ENCODE data around the gene GSS. TPM values are rescaled to one million over a fixed set of nuclear protein-coding genes. Genes with fewer than 3 reads are reported as not detected.

Gene GSS
- total RNA-seq, 1 experiment from 2014 or later, result 110 TPM

DNA sequence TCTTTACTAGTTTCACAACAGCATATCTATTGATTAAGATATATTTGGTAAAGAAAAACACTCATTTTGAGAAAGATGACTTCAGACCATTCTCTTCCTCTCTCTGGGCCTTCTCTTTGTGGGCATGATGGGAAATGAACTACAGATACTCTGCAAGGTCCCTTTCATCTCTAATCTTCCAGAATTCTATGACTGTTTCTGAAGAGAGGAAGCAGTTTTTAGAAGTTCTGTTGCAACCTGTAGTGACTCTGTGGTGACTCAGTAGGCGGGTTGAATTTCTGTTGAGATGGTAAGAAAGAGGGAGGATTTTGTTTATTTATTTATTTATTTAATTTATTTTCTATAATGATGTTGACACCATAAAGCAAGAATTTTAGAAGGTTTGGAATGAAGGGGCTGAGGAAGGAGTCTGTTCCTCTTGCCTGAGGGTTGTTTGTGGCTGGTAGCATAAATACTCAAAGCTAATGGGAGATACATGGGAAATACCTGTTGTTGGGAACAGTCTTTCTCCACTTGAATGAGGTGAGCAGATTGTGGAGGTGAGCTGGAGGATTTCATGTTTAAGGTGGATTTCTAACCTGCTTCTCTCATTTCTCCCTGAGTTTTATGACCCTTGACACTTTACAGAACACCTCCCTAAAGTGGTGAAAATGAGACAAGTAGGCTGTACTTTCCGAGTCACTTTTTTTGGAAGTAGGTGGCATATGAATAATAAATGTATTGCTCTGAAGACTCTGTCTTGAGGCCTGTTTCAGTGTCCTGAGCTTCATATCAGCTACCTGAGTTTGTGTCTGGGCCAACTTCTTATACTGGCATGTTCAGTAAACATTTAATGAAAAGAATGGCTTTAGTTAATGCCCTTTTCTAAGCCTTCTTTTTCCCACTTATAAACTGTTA is 64.2 kb downstream of the GSS start:
- intact Hi-C loops (cut with micrococcal nuclease; ENCODE audit: unreplicated experiment), result no loop called here
- DNase-seq, result no peak
- no peak overlapping the region for H3K4me3 Mint-ChIP-seq (ENCODE audit: low read depth, unreplicated experiment)

DNA sequence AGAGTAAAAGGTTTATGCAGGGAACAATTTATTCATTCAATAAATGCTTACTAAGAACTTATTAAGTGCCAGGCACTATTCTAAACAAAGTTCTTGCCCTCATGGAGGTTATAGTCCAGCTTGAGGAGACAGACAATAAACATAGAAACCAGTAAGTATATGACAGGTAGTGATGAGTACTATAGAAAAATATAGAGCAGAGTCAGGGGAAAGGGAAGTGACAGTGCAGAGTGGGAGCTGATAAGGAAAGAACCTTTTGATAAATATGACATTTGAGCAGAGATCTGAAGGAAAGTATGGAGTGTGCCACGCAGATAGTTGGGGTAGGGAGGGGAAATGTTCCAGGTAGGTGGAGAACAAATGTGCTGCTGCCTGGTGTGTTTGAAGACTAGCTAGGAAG is 67.1 kb downstream of the GSS start:
- TF ChIP-seq, protein P1, sequence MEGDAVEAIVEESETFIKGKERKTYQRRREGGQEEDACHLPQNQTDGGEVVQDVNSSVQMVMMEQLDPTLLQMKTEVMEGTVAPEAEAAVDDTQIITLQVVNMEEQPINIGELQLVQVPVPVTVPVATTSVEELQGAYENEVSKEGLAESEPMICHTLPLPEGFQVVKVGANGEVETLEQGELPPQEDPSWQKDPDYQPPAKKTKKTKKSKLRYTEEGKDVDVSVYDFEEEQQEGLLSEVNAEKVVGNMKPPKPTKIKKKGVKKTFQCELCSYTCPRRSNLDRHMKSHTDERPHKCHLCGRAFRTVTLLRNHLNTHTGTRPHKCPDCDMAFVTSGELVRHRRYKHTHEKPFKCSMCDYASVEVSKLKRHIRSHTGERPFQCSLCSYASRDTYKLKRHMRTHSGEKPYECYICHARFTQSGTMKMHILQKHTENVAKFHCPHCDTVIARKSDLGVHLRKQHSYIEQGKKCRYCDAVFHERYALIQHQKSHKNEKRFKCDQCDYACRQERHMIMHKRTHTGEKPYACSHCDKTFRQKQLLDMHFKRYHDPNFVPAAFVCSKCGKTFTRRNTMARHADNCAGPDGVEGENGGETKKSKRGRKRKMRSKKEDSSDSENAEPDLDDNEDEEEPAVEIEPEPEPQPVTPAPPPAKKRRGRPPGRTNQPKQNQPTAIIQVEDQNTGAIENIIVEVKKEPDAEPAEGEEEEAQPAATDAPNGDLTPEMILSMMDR (IDR thresholded peaks at IDR 0.05; ENCODE audit: unreplicated experiment), result no peak
- H3K27ac Mint-ChIP-seq (ENCODE audit: unreplicated experiment), result no peak overlapping the region
- no peaks in the 10 kb centered on the region for H3K36me3 Mint-ChIP-seq (ENCODE audit: insufficient read depth, unreplicated experiment)
- CTCF ChIA-PET, result interaction anchor here (0.6 to 1.1 kb wide), 5 partner anchors 12 to 1186 kb away, joined by 3 to 8 read pairs (median 4); partner anchors contain the start of gene ACSS2
- peaks cover 21% of the 10 kb centered on the region for H3K4me1 Mint-ChIP-seq (ENCODE audit: low read depth, unreplicated experiment)
- H3K27me3 Mint-ChIP-seq (ENCODE audit: unreplicated experiment), result no peaks in the 10 kb centered on the region
- DNase-seq, result no peak
- H3K4me3 Mint-ChIP-seq (ENCODE audit: low read depth, unreplicated experiment), result no peak overlapping the region
- H3K9me3 Mint-ChIP-seq (ENCODE audit: low read depth, unreplicated experiment), result peaks cover 4% of the 10 kb centered on the region
- BruUV-seq (replicated peaks), result no TSS peak
- intact Hi-C loops (cut with micrococcal nuclease; ENCODE audit: unreplicated experiment), result no loop called here

More for the DNA sequence above, 64.2 kb downstream of the GSS start:
- H3K9me3 Mint-ChIP-seq (ENCODE audit: low read depth, unreplicated experiment), result peaks cover 4% of the 10 kb centered on the region
- no TSS peak for BruUV-seq (replicated peaks)
- TF ChIP-seq, protein P1 (IDR thresholded peaks at IDR 0.05; ENCODE audit: unreplicated experiment), result no peak
- no peaks in the 10 kb centered on the region for H3K27me3 Mint-ChIP-seq (ENCODE audit: unreplicated experiment)
- CTCF ChIA-PET, result interaction anchor here (0.6 to 1.0 kb wide), 2 partner anchors 11 to 12 kb away, joined by 5 read pairs; no protein-coding TSS in a partner anchor
- peaks cover 15% of the 10 kb centered on the region for H3K4me1 Mint-ChIP-seq (ENCODE audit: low read depth, unreplicated experiment)
- no peak overlapping the region for H3K27ac Mint-ChIP-seq (ENCODE audit: unreplicated experiment)
- H3K36me3 Mint-ChIP-seq (ENCODE audit: insufficient read depth, unreplicated experiment), result no peaks in the 10 kb centered on the region

- peaks cover 4% of the 10 kb centered on the region for H3K9me3 Mint-ChIP-seq (ENCODE audit: low read depth, unreplicated experiment)
- BruUV-seq (replicated peaks), result no TSS peak
- TF ChIP-seq, protein P1 (IDR thresholded peaks at IDR 0.05; ENCODE audit: unreplicated experiment), result no peak
- DNase-seq, result no peak
- H3K4me3 Mint-ChIP-seq (ENCODE audit: low read depth, unreplicated experiment), result no peak overlapping the region
- H3K27ac Mint-ChIP-seq (ENCODE audit: unreplicated experiment), result no peak overlapping the region
- intact Hi-C loops (cut with micrococcal nuclease; ENCODE audit: unreplicated experiment), result no loop called here
- no peaks in the 10 kb centered on the region for H3K27me3 Mint-ChIP-seq (ENCODE audit: unreplicated experiment)
- H3K4me1 Mint-ChIP-seq (ENCODE audit: low read depth, unreplicated experiment), result peaks cover 29% of the 10 kb centered on the region
- H3K36me3 Mint-ChIP-seq (ENCODE audit: insufficient read depth, unreplicated experiment), result no peaks in the 10 kb centered on the region
- CTCF ChIA-PET, result interaction anchor here (0.8 to 0.9 kb wide), 2 partner anchors 14 to 24 kb away, joined by 3 to 4 read pairs; partner anchors contain the start of gene GGT7
Measured at GRCh38 chr20:34887023-34887422, 68.6 kb downstream of the GSS start.

DNA sequence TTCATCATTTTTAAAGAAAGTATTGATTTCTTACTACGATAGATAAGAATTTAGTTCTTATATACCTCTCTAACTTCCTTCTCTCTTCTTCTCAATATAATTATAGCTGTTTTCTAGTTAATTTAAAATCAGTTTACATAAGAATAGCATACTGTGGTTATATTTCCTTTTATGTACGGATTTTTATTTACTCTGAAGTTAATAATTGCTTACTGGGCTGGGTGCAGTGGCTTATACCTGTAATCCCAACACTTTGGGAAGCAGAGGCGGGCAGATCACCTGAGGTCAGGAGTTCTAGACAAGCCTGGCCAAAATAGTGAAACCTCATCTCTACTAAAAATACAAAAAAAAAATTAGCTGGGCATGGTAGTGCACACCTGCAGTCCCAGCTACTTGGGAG is 69.5 kb downstream of the GSS start:
- peaks cover 4% of the 10 kb centered on the region for H3K9me3 Mint-ChIP-seq (ENCODE audit: low read depth, unreplicated experiment)
- CTCF ChIA-PET, result interaction anchor here (0.8 to 1.0 kb wide), 3 partner anchors 10 to 14 kb away, joined by 3 to 6 read pairs (median 4); partner anchors contain the start of genes ACSS2 and GGT7
- TF ChIP-seq, protein P1 (IDR thresholded peaks at IDR 0.05; ENCODE audit: unreplicated experiment), result no peak
- BruUV-seq (replicated peaks), result no TSS peak
- H3K4me1 Mint-ChIP-seq (ENCODE audit: low read depth, unreplicated experiment), result peaks cover 29% of the 10 kb centered on the region
- no peak overlapping the region for H3K27ac Mint-ChIP-seq (ENCODE audit: unreplicated experiment)
- DNase-seq, result peak; percentile 24
- intact Hi-C loops (cut with micrococcal nuclease; ENCODE audit: unreplicated experiment), result no loop called here
- no peaks in the 10 kb centered on the region for H3K27me3 Mint-ChIP-seq (ENCODE audit: unreplicated experiment)
- no peaks in the 10 kb centered on the region for H3K36me3 Mint-ChIP-seq (ENCODE audit: insufficient read depth, unreplicated experiment)
- H3K4me3 Mint-ChIP-seq (ENCODE audit: low read depth, unreplicated experiment), result no peak overlapping the region
